Breast epithelium (tissue), 3 donors: ENCODE results near the gene USP34.
"Not testable (repeated sequence)": the region's sequence is repeated elsewhere in the genome, so short reads cannot be mapped to it uniquely, and the experiment has no call there.

Experiments
- CTCF ChIP-seq, 3 donors: fragments of 450-650 bp; IDR thresholded peaks; one replicate each; pipeline ENCODE4 v1.5.1; 2016 to 2017; ENCODE audit warnings: antibody characterized with exemption in 3 of 3, mild to moderate bottlenecking in 3 of 3, moderate library complexity in 3 of 3
- POLR2A ChIP-seq: fragments of 450-650 bp; IDR thresholded peaks from one replicate; pipeline ENCODE4 v1.6.1; 2016; ENCODE audit warnings: antibody characterized with exemption, mild to moderate bottlenecking, moderate library complexity
- POLR2AphosphoS5 ChIP-seq, 3 donors: sonication (generic); formaldehyde crosslinking; IDR thresholded peaks; one replicate each; pipeline ENCODE4 v1.6.1; 2017; ENCODE audit warnings: antibody characterized with exemption in 3 of 3

- not testable (repeated sequence) for TF ChIP-seq CTCF (IDR thresholded peaks at IDR 0.05); POLR2A; POLR2AphosphoS5 (IDR thresholded peaks at IDR 0.05)
These were observed 305.8 kb downstream of the USP34 start for GRCh38 chr2:61165082-61165481.
